ENCODE measurements around the gene PALS1.
"Not testable (repeated sequence)": the region's sequence is repeated elsewhere in the genome, so short reads cannot be mapped to it uniquely, and the experiment has no call there.

PALS1 gene

GRCh38 chr14:67257906-67258305 lies 16.7 kb downstream of the PALS1 start:
- no peak for DNase-seq (ENCODE audit: low read depth in 2 of 2)

DNA sequence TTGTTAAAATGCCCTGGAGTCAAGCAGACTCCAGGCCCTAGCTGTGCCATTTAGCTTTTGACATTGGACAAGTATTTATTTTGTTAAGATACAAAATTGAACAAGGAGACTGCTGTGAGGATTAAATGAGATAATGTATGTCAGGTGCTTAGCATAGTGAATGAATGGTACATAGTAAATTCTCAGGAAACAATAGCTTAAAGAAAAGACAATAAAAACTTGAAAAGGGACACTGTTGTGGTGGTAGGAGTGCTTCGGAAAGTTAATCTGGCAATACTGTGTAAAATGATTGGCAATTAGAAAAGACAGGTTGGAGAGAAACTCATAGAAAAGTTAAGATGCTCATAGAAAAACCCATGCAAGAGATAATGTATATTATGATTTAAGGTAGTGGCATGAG lies 19.7 kb downstream of the PALS1 start:
- no peak for DNase-seq (ENCODE audit: low read depth in 2 of 2)

GRCh38 chr14:67263499-67264149 lies 22.4 kb downstream of the PALS1 start:
- DNase-seq (ENCODE audit: low read depth in 2 of 2): no peak

- no peak for DNase-seq (ENCODE audit: low read depth in 2 of 2)
Measured at GRCh38 chr14:67265131-67265530, 23.9 kb downstream of the PALS1 start.

- DNase-seq (ENCODE audit: low read depth in 2 of 2): no peak
Measured at GRCh38 chr14:67267576-67268328, 26.5 kb downstream of the PALS1 start.

DNA sequence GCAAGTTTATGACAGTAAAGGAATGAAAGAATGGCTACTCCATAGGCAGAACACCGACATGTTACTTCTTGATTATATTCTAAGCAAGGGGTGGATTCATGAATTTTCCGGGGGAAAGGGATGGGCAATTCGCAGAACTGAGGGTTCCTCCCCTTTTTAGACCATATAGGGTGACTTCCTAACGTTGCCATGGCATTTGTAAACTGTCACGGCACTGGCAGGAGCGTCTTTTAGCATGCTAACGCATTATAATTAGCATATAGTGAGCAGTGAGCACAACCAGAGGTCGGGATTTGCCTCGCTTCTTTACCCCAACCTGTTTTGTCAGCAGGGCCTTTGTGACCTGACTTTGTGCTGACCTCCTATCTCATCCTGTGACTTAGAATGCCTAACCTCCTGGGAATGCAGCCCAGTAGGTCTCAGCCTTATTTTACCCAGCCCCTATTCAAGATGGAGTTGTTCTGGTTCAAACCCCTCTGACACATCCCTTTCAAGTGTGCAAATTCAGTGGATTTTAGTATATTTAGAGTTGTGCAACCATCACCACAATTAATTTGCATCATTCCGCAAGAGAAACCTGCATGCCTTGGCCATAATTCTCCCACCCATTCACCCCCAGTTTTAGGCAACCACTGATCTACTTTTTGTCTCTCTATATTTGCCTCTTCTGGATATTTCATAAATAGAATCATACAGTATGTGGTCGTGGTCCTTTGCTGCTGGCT lies 27.4 kb downstream of the PALS1 start:
- DNase-seq (ENCODE audit: low read depth in 2 of 2): no peak

GRCh38 chr14:67269298-67270060 lies 28.2 kb downstream of the PALS1 start:
- DNase-seq (ENCODE audit: low read depth in 2 of 2): no peak

DNA sequence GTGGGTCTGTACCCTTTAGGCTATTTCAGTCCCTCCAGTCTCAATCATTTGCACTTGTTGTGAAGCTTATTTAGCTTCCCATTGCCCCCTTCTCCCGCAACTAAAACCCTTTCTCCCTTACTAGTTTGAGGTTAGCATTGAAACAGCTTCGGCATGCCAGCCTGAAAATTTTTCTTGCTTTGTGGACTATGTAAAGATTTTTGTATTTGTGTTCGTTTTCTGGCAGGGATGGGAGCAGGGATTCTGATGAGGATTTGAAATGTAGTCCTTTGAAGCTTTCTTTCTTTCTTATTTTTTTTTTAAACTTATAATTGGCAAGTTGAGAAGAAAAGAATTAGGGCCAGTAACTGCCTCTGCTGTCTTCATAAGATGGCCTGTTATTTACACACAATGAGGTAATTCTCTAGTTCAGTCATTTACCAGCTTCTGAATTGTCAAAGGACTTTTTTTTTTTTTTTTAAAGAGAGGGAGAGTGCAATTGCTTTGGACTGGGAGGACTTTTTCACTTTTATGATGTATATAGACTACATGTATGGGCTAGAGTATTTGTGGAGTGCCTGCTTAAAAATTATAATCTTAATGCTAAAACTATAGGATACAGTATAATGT lies 29.0 kb downstream of the PALS1 start:
- no peak for DNase-seq (ENCODE audit: low read depth in 2 of 2)

GRCh38 chr14:67270933-67271332 lies 29.7 kb downstream of the PALS1 start:
- no peak for DNase-seq (ENCODE audit: low read depth in 2 of 2)

GRCh38 chr14:67273281-67273680 lies 32.0 kb downstream of the PALS1 start:
- DNase-seq (ENCODE audit: low read depth in 2 of 2): not testable (repeated sequence)

- DNase-seq (ENCODE audit: low read depth in 2 of 2): no peak
Measured at GRCh38 chr14:67276131-67276530, 34.9 kb downstream of the PALS1 start.

DNA sequence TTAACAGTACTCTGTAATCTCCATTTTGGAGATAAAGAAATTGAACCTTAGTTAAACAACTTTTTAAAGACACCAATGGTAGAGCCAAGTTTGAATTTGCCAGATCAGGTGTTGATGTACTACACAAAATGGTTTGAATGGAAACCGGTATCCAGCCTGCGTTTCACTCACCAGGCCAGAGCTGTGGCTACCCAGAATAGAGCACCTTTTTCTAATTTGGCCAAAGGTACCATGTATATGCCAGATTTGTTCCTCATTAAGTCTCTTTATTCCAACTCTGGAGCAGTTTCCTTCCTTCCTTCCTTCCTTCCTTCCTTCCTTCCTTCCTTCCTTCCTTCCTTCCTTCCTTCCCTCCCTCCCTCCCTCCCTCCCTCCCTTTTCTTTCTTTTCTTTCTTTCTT lies 39.3 kb downstream of the PALS1 start:
- DNase-seq (ENCODE audit: low read depth in 2 of 2): no peak

DNA sequence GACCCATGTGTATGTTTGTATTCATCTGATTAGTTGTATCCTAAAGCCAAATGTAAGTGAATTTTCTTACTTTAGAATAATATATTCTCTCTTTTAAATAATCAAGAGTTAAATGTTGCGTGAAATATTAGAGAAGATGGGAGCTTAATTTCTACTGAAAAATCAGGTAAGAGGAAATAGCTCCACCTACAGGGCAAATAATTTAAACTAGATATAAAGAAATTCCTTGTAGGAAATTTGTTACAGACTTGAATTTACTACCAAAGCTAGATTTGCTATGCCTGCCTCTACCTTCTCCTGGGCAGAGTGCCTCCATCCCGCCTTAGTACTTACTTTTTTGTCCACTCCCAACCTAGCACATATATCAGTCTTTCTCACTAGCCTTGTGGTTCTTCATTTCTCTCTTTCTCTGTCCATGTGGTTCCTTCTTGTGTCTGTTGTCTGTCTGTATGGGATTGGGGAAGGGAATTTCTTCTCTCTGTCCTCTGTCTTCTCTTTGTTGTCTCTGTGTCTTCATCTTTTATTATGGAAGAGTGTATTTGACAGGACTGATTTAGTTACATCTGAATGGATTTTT lies 44.7 kb downstream of the PALS1 start:
- DNase-seq (ENCODE audit: low read depth in 2 of 2): no peak

All from stimulated activated CD8-positive, alpha-beta memory T cell treated with anti-CD3 and anti-CD28 coated beads, Interleukin-7, amount 100 ng/mL, for 1 hour (primary cell).